GM21360 (cell line): ENCODE data around the gene SENP6.
A peak's percentile ranks its signal among the peaks of the same experiment; 100 is the strongest.
"Not testable (repeated sequence)": the region's sequence is repeated elsewhere in the genome, so short reads cannot be mapped to it uniquely, and the experiment has no call there.

Experiments used
- ATAC-seq: cut with Tn5 transposase; IDR thresholded peaks from one replicate; pipeline ENCODE4 v1.9.1; 2021; ENCODE audit warnings: mild to moderate bottlenecking, moderate library complexity; ENCODE audit not compliant: unreplicated experiment

Gene SENP6

DNA sequence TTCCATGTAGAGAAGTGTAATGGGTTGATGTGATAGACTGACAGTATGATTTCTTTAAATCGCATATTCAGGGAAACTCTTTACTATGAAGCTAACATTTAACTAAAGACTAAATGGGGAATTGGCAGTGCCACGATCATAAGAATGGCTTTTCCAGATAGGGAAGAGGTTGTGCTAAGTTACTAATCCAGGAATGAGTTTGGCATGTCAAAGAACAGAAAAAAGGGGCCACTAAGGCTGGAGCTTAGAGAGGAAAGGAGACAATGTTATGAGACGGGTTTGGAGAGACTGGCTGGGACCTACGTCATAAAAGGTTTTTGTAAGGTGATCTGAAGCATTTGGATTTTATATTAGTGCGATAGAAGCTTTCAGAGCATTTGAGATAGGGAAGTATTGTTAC, 40.6 kb downstream of the SENP6 start:
- no peak for ATAC-seq

DNA sequence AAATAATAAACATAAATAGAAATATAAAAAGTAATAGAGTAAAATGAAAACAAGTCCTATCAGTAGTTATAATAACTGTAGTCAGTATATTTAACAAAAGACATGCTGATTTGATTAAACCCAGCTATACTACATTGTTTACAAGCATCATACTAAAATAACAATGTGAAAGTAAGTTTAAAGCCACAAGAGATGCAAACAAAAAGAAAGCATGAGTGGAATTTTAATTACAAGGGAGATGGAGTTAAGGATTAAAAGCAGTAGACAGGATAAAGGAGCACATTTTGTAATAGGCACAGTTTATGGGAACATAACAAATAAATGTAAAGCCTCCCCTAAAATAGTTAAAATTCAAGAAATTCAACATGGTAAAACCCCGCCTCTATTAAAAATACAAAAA, 41.5 kb downstream of the SENP6 start:
- ATAC-seq = no peak

DNA sequence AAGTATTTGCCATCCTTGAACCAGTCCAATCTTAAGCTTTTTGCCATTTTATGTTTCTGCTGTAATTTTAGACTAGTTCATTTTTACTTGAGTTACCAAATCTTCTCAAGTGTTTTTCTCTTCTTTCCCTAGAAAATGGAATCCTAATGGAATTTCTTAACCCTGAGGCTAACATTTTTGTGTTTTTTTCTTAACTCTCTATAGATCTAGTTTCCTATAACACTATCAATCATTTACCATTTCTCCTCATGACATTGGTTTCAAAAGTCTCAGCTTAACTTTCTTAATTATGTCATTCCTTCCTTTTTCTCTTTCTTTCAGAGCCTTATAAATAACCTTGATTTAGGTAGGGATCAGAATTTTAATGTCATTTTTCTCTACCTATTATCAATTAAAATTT, 54.8 kb downstream of the SENP6 start:
- no peak for ATAC-seq

DNA sequence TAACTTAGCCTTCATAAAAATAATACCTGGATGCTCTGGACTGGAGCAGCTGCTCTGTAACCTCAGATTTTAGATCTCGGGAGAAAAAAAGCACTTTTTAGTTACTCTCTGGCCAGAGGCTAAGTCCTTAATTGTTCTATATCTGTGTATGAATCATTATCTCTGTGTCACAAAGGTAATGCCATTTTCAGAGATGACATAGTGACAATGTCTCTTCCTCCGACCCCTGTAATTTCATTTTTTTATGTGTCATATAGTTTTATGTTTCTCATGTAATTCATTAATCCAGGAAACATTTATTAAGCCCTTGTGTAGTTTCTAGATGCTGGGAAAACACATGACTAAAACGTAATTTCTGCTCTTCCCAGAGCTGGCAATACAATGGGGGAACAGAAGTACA, 55.6 kb downstream of the SENP6 start:
- no peak for ATAC-seq

DNA sequence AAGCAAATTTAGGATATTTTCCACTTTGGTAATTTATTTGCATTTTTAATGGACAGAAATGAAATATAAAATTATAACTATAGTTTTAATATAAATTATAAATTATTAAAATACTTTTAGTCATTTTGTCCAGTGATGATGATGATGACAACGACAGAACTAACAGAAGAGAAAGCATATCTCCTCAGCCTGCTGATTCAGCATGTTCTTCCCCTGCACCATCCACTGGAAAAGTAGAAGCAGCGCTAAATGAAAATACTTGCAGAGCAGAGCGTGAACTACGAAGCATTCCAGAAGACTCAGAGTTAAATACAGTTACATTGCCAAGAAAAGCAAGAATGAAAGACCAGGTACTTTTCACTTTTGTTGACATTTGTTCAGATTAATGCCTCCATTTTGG, 64.9 kb downstream of the SENP6 start:
- no peak for ATAC-seq

DNA sequence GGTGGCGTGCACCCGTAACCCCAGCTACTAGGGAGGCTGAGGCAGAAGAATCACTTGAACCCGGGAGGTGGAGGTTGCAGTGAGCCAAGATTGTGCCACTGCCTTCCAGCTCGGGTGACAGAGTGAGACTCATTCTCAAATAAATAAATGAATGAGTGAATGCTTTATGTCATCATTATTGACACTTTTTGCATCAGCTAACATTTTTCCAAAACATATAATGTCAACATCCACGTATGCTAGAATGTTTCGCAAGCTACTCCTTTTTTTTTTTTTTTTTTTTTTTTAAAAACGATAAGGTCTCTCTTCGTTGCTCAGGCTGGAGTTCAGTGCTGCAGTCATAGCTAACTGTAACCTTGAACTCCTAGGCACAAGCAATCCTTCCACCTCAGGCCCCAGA, 72.2 kb downstream of the SENP6 start:
- ATAC-seq = no peak

DNA sequence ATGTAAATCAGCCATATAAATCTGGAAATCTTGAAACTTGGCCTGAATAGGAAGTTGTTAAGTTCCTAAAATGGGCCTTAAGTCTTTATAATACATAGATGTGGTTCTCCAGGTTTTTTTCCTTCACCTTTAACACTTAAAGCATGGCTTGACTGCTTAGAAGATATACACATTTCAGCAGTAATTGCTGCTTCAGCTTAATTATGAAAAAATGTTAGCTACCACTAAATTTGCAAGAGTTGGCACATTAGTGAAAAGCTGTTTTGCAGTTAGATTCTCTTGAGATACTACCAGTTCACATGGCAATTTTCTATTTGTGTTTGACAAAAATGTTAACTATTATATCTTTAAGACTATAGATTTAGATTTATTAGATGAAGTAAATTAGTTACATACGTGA, 74.7 kb downstream of the SENP6 start:
- ATAC-seq = no peak

DNA sequence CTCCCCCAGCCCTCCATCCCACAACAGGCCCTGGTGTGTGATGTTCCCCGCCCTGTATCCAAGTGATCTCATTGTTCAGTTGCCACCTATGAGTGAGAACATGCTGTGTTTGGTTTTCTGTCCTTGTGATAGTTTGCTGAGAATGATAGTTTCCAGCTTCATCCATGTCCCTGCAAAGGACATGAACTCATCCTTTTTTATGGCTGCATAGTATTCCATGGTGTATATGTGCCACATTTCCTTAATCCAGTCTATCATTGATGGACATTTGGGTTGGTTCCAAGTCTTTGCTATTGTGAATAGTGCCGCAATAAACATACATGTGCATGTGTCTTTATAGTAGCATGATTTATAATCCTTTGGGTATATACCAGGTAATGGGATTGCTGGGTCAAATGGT, 80.9 kb downstream of the SENP6 start:
- not testable (repeated sequence) for ATAC-seq

DNA sequence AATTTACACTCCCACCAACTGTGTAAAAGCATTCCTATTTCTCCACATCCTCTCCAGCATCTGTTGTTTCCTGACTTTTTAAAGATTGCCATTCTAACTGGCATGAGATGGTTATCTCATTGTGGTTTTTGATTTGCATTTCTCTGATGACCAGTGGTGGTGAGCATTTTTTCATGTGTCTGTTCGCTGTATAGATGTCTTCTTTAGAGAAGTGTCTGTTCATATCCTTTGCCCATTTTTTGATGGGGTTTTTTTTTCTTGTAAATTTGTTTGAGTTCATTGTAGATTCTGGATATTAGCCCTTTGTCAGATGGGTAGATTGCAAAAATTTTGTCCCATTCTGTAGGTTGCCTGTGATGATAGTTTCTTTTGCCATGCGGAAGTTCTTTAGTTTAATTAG, 81.3 kb downstream of the SENP6 start:
- ATAC-seq = not testable (repeated sequence)

DNA sequence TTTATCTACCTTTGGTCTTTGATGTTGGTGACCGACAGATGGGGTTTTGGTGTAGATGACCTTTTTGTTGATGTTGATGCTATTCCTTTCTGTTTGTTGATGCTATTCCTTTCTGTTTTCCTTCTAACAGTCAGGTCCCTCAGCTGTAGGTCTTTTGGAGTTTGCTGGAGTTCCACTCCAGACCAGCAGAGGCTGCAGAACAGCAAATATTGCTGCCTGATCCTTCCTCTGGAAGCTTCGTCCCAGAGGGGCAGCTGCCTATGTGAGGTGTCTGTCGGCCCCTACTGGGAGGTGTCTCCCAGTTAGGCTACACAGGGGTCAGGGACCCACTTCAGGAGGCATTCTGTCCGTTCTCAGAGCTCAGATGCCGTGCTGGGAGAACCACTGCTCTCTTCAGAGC, 85.9 kb downstream of the SENP6 start:
- ATAC-seq = not testable (repeated sequence)

DNA sequence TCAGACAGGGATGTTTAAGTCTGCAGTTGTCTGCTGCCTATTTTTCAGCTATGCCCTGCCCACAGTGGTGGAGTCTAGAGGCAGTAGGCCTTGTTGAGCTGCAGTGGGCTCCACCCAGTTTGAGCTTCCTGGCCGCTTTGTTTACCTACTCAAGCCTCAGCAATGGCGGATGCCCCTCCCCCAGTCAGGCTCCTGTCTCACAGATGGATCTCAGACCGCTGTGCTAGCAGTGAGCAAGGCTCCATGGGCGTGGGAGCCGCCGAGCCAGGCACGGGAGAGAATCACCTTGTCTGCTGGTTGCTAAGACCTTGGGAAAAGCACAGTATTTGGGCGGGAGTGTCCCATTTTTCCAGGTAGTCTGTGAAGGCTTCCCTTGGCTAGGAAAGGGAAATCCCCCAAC, 86.3 kb downstream of the SENP6 start:
- not testable (repeated sequence) for ATAC-seq

DNA sequence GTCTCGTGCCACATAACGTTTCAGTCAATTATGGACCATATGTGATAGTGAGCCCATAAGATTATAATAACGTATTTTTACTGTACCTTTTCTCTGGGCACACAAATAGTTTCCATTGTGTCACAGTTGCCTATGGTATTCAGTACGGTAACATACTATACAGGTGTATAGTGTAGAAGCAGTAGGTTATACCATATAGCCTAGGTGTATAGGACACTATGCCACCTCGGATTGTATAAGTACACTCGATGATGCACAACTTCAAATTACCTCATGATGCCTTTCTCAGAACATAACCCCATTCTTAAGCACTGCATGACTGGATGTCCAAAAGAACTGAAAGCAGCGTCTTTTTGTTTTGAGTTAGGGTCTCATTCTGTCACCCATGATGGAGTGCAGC, 87.9 kb downstream of the SENP6 start:
- ATAC-seq = no peak

DNA sequence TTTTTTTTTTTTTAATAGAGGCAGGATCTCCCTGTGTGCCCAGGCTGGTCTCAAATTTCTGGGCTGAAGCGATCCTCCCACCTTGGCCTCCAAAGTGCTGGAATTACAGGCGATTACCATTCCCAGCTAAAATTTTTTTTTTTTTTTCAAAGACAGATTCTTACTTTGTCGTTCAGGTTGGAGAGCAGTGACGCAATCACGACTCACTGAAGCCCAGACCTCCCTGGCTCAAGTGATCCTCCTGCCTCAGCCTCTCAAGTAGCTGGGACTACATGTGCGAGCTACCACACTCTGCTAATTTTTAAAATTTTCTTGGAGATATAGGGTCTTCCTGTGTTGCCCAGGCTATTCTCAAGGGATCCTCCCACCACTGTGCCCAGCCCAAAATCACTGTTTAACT, 89.3 kb downstream of the SENP6 start:
- no peak for ATAC-seq

DNA sequence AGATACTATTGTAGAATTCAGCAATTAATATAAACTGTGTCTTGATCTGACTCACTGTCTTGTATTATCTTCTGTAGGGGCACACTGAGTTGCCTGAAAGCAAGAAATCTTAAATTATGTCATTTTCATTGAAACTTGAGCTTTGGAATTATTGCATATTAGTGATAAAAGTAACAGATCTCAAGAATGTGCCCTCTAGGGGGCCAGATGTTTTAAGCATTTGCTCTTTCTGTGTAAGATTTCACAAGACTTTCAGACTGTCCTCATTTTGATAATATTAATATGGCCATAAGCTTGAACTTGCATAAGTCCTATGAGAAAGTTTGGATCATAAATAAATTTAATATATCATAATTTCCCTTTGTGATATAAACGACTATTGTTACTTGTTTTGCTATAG, 91.9 kb downstream of the SENP6 start:
- ATAC-seq = no peak

DNA sequence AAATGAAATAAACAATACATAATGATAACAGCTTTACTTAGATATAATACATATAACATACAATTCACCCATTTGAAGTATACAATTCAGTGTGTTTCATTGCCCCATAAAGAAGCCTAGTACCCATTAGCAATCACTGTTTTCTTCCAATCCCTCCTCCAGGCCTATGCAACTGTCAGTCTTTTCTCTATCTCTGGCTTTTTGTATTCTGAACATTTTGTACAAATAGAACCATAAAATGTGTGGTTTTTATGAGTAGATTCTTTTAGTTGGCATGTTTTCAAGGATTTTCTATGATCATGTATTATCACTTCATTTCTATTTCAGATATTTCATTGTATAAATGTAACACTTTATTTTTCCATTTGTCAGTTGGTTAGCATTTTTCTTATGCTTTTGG, 92.7 kb downstream of the SENP6 start:
- no peak for ATAC-seq

DNA sequence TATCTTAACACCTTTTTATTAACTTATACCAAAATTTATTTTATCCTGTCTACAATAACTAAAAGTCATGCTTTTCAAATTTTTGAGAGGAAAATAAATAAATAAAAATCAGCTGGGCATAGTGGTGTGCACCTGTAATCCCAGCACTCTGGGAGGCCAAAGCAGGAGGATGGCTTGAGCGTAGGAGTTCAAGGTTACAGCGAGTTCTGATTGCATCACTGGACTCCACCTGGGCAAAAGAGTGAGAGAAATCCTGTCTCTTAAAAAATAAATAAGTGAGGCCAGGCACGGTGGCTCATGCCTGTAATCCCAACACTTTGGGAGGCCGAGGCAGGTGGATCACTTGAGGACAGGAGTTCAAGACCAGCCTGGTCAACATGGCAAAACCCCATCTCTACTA, 106.7 kb downstream of the SENP6 start:
- ATAC-seq = not testable (repeated sequence)

DNA sequence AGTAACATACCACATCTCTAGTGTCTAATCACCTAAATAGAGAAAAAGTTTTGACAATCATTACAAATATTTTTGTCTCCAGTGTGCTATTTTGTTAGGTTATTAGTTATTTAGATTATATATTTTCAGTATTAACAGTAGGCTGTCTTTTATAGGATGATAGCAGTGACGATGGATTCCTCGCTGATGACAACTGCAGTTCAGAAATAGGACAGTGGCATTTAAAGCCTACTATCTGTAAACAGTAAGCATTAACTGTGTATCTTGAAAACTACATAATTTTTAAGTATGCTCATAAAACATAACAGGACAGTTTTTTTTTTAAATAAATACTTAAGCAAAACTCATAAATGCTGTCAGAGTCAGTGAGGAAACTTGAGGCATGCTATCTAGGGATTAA, 109.5 kb downstream of the SENP6 start:
- ATAC-seq = no peak

DNA sequence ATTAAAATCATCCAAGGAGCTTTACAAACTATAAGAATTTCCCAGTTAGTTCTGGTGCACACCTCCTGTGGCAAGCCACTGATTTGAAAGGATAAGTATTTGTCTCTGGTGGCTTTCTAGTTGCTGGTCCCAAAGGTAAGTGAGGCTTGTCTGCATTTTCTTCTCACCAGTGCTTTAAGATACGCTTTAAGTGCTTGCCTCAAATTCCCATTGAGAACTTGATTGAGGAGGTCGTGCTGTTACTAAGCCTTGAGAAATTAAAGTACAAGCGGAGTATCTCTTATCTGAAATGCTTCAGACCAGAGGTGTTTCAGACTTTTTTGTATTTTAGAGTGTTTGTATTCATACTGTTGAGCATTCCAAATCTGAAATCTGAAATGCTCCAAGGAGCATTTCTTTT, 117.5 kb downstream of the SENP6 start:
- ATAC-seq = no peak

DNA sequence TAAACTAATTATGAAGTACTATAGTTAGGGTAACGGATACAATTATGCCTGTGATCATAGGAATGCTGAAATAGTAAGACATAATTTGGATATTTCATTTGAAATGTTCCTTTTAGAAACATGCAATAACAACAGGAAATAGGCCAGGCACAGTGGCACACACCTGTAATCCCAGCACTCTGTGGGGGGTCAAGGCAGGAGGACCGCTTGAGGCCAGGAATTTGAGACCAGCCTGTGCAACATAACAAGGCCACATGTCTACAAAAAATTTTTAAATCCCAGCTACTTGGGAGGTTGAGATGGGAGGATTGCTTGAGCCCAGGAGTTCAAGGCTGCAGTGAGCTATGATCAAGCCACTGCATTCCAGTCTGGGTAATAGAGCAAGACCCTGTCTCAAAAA, 121.7 kb downstream of the SENP6 start:
- no peak for ATAC-seq

DNA sequence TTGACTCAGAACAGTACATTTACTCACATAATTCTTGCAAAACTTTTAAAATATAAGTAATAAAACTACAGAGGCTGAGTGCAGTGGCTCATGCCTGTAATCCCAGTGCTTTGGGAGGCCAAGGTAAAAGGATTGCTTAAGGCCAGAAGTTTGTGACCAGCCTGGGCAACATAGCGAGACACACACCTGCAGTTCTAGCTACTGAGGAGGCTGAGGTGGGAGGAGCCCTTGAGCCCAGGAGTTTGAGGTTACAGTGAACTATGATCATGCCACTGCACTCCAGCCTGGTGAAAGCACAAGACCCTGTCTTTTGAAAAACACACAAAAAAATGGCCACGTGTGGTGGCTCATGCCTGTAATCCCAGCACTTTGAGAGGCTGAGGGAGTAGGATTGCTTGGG, 125.5 kb downstream of the SENP6 start:
- no peak for ATAC-seq

DNA sequence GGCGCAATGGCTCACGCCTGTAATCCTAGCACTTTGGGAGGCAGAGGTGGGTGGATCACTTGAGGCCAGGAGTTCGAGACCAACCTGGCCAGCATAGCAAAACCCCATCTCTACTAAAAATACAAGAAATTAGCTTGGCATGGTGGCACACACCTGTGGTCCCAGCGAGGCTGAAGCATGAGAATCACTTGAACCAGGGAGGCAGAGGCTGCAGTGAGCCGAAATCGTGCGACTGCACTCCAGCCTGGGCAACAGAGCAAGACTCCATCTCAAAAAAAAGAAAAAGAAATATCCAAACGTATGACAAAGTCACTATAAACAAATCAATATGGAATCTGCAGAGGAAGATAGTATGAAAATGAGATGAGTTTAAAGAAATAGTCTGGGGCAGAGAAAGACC, 129.3 kb downstream of the SENP6 start:
- ATAC-seq = not testable (repeated sequence)

DNA sequence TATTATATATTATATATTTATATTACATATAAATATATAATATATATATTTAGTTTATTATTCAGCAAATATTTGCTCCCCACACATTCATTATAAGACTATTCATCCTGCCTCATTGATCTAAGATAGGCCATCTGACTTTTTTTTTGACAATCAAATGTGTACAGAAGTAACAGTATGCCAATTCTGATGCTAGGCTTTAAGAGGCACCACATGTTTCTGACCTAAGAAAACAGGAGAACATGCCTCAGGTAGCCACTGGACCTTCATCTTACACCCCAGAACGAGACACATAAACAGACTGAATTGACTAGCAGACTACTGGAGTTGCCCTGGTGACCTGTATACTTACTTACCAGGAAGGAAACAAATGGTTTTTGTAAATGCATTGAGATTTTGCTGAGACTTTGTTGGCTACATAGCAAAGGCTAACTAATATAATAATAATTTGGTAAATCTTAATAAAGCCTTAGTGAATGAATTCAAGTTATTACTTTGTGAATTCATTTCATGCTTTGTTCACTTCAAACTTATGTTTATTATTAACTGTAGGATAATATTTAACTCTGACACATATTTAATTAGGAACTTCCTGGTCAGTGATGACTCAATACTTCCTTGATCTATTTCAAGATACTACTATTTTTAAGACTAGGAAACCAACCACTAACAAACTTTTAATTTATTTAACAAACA, 134.0 kb downstream of the SENP6 start:
- ATAC-seq = peak; percentile 58

DNA sequence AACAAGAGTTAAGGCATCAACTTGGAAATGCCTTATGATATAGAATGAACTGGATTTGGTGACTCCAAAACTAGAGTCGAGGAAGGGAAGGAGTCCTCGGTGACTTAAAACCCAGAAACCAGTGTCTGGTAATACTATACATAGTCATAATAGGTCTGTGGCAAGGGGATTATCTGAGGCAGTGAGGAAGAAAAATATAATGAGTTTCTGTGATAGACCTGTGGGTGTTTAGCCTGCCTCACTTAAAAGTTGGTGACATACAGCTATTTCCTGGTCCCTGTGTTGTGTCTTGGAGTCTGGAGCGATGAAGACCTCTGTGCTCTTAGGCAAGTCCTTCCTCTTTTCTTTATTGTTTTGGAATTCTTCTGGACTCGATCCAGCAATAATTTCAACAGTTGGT, 142.3 kb downstream of the SENP6 start:
- no peak for ATAC-seq
